HFFc6 (cell line): Measurements from ENCODE around the gene HIVEP2. TPM values are rescaled to one million over a fixed set of nuclear protein-coding genes. Genes with fewer than 3 reads are reported as not detected.

Source experiments
- DNase-seq: peaks from one replicate; pipeline ENCODE4 v3.0.0-alpha.2; 2018
- H3K27ac Mint-ChIP-seq: 2 replicates; pipeline ENCODE4 v1.8.0; 2020; ENCODE audit warnings: mild to moderate bottlenecking, mixed read lengths
- H3K27me3 Mint-ChIP-seq: 2 replicates; pipeline ENCODE4 v1.8.0; 2021; ENCODE audit warnings: mild to moderate bottlenecking, moderate library complexity, mixed read lengths; ENCODE audit not compliant: insufficient read depth
- H3K36me3 Mint-ChIP-seq: 2 replicates; pipeline ENCODE4 v1.8.0; 2021; ENCODE audit warnings: low read depth, mixed read lengths
- H3K4me1 Mint-ChIP-seq: 2 replicates; pipeline ENCODE4 v1.8.0; 2020; ENCODE audit warnings: low read depth, mixed read lengths
- H3K4me3 Mint-ChIP-seq: 2 replicates; pipeline ENCODE4 v1.8.0; 2020; ENCODE audit warnings: mild to moderate bottlenecking, moderate library complexity, mixed read lengths
- H3K9me3 Mint-ChIP-seq: 2 replicates; pipeline ENCODE4 v1.8.0; 2020; ENCODE audit warnings: mild to moderate bottlenecking, mixed read lengths
- total RNA-seq, 6 experiments: library from RNA; stranded (reverse); fragmentation: NEBNext Ultra II Directional; extraction: Animal tissue kit (Norgen Biotek cat#: 25700); gene quantifications; 2 replicates in 1 of 6; 3 replicates in 5 of 6; pipeline ENCODE4 v1.2.3, GENCODE V29; 2021
- TF ChIP-seq, protein P1 (sequence below): fragments of 200-600 bp; sonication (generic); IDR thresholded peaks from 2 replicates; pipeline ENCODE4 v1.5.0; 2021; ENCODE audit warnings: antibody characterized with exemption, mild to moderate bottlenecking

HIVEP2 gene
- total RNA-seq, 6 experiments from 2014 or later: 14.0 to 19.5 (median 17.1) TPM

DNA sequence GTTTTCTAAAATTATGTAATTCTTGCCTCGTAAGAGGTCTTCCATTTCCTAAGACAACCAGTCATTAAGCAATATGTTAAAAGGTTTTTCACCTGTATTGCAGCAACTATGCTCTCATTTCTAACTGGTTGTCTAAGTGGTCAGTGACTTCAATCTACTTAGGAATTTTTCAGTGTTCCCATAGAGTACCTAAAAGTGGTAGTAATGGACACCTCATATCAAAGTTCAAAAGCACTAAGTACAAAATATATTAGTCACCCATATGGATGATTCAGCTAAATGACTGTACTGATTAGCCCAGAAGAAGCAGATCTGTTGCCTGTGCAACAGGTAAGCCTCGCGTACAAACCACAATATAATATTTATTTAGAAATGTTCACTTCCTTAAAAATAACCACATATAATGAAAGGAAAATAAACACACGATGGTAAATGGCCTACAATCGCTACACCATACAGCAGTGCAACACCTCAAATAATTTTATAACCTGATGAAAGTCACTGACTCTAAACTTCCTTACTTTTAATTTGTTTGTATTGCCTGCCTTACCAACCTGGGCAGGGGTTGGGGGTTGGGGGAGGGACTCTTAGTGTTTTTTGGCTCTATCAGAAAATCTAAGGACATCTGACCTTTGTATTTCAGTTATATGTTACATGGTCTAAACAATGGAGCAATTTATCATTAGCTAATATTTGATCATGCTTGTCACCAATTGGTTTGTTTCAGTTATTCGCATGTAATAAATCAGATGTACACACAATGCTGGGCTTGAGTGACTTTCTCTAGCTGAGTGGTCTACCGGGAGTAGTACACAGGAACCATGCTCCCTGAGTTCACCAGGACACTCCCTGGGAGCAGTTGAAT lies 105.9 kb downstream of the HIVEP2 start:
- H3K4me3 Mint-ChIP-seq: peak overlapping the region; percentile 39; the same call in 1 of the 2 replicates
- H3K27ac Mint-ChIP-seq: peak overlapping the region; percentile 64
- peaks cover 9% of the 10 kb centered on the region; the same call in 1 of the 2 replicates for H3K36me3 Mint-ChIP-seq
- no peaks in the 10 kb centered on the region for H3K9me3 Mint-ChIP-seq
- H3K4me1 Mint-ChIP-seq: peaks cover 79% of the 10 kb centered on the region
- TF ChIP-seq, protein P1, sequence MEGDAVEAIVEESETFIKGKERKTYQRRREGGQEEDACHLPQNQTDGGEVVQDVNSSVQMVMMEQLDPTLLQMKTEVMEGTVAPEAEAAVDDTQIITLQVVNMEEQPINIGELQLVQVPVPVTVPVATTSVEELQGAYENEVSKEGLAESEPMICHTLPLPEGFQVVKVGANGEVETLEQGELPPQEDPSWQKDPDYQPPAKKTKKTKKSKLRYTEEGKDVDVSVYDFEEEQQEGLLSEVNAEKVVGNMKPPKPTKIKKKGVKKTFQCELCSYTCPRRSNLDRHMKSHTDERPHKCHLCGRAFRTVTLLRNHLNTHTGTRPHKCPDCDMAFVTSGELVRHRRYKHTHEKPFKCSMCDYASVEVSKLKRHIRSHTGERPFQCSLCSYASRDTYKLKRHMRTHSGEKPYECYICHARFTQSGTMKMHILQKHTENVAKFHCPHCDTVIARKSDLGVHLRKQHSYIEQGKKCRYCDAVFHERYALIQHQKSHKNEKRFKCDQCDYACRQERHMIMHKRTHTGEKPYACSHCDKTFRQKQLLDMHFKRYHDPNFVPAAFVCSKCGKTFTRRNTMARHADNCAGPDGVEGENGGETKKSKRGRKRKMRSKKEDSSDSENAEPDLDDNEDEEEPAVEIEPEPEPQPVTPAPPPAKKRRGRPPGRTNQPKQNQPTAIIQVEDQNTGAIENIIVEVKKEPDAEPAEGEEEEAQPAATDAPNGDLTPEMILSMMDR: no peak
- DNase-seq: peak; percentile 54
- H3K27me3 Mint-ChIP-seq: no peaks in the 10 kb centered on the region

DNA sequence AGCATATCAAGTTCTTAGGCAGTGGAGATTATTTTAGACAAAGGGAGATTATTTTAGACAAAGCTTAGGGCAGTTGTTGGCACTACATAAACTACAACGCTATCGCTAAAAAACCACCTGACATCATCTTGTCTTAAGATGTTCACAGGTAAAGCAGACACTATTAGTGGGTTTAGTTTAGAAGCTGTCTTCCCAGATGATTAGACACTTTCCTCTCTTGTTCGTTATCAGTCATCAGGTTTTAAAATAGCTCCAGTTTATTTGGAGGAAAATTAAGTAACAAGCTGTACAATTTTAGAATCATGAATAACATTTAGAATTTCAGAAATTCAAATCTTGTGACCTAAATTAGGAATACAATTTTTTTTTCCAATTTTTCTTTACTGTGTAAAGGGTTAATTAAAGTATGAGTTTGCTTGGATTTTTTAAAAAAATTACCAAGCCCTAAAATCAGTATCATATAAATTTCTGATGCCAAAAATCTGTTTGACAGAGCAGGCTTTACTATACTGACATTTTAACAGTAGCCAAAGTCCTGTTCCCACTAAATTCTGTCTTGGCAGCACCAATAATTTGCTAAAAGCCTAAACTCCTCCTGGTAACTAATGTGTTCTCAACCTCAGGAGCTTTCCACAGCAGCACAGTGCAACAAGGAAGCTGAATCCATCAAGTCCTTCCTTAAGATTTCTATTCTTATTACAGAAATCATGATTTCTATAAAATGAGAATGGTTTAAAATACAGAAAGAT lies 109.0 kb downstream of the HIVEP2 start:
- TF ChIP-seq, protein P1: no peak
- Mint-ChIP-seq H3K9me3 (no peaks in the 10 kb centered on the region), H3K27ac (no peak overlapping the region), H3K36me3 (peaks cover 9% of the 10 kb centered on the region; the same call in 1 of the 2 replicates), H3K4me3 (no peak overlapping the region), H3K27me3 (no peaks in the 10 kb centered on the region), H3K4me1 (peaks cover 77% of the 10 kb centered on the region)
- DNase-seq: no peak

DNA sequence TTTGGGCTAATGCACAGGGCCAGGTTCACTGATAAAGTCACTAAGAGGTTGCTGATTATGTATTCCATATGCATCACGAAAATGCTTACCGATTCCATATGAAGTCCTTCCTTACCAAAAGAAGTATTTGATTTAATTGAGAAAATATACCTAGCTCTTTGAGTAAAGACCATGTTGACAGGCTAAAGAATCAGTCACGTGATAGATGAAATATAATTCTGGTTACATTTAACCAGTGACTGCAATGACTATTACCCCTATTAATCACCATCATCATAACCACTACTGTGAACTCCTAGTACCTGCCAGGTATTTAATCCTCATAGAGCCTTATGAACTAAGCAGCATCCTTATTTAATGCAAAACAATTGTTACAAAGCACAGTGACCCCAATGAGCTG lies 110.1 kb downstream of the HIVEP2 start:
- DNase-seq: no peak
- TF ChIP-seq, protein P1: no peak

DNA sequence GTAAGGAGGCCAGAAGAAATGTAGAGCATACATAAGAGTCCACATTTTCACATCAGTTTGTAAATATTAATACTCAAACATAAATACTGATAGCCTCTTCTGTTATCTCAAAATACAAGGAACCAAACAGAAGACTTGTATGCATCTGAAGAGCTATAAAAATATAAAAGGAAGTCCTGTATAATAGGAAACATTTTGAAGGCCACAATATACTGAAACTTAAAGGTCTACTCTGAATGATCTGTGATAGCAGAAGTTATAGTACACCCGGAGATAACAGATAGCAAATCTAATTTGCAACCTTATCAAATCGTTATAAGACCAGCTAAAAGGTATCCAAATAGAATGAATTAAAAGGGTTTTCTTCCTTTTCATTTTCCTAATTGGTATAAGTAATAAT lies 111.2 kb downstream of the HIVEP2 start:
- peak overlapping the region; percentile 81 for H3K27ac Mint-ChIP-seq
- TF ChIP-seq, protein P1: no peak

More for the DNA sequence above, 110.1 kb downstream of the HIVEP2 start:
- Mint-ChIP-seq H3K27me3 (no peaks in the 10 kb centered on the region), H3K36me3 (peaks cover 13% of the 10 kb centered on the region; the same call in 1 of the 2 replicates), H3K27ac (0 out of 2 replicates have a peak overlapping the region, but pooled peaks have one; percentile 34), H3K4me3 (no peak overlapping the region), H3K4me1 (peaks cover 83% of the 10 kb centered on the region), H3K9me3 (no peaks in the 10 kb centered on the region)

DNA sequence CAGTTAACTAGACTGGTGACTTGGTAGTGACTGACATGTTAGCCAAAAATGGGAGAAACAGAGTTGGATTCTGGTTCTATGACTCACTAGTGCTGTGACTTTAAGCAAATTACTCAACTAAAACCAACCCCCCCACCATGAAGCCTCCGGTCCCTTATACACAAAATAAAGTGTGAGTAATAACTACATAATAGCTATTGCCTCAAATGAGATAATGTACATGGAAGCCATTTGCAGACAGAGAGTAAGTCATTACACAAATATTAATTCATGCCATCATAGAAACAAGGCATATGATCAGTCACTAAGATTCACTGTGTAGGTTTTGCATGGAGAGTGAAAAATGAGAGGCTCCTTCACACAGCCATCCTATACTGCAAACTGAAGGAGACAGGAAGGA lies 111.9 kb downstream of the HIVEP2 start:
- no peaks in the 10 kb centered on the region for H3K9me3 Mint-ChIP-seq
- H3K27ac Mint-ChIP-seq: peak overlapping the region; percentile 81
- TF ChIP-seq, protein P1: no peak
- H3K36me3 Mint-ChIP-seq: peaks cover 18% of the 10 kb centered on the region; the same call in 1 of the 2 replicates
- H3K4me3 Mint-ChIP-seq: peak overlapping the region; percentile 65
- H3K4me1 Mint-ChIP-seq: peaks cover 69% of the 10 kb centered on the region
- peak; percentile 91 for DNase-seq
- no peaks in the 10 kb centered on the region for H3K27me3 Mint-ChIP-seq

More for the DNA sequence above, 111.2 kb downstream of the HIVEP2 start:
- Mint-ChIP-seq H3K4me1 (peaks cover 73% of the 10 kb centered on the region), H3K36me3 (peaks cover 18% of the 10 kb centered on the region; the same call in 1 of the 2 replicates), H3K9me3 (no peaks in the 10 kb centered on the region), H3K4me3 (no peak overlapping the region), H3K27me3 (no peaks in the 10 kb centered on the region)
- no peak for DNase-seq
